ENCODE data around the gene CYSLTR2. TPM values are rescaled to one million over a fixed set of nuclear protein-coding genes. Genes with fewer than 3 reads are reported as not detected.

CYSLTR2 gene
- total and polyA plus RNA-seq, 9 of the 15 experiments (the other 6 are each of a cell fraction or from before 2014, with no cell fraction given): not detected

DNA sequence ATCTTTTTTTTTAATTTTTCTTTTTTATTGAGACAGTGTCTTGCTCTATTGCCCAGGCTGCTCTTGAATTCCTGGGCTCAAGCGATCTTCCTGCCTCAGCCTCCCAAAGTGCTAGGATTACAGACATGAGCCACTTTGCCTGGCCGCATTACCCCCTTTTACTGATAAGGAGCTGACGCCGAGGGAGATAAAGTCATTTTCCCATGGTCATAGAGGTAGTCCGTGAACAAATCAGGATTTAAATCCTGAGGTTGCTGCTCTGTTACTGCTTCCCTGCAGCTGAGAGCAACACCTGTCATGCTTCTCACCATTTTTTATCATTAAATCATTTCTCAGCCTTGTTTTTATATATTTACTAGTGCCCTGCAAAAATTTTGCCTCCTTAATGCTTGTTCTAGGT lies 7.4 kb downstream of the CYSLTR2 start:
- no peak overlapping the region for H2AFZ ChIP-seq (ENCODE audit: low read depth, low read length)
- no peak overlapping the region for H3K27ac ChIP-seq (ENCODE audit: extremely low read depth, low read depth, low read length)
- H3K9me3 ChIP-seq (replicated peaks; ENCODE audit: control insufficient read depth, insufficient read depth, low read depth, low read length): no peaks in the 10 kb centered on the region
- intact Hi-C loops (cut with micrococcal nuclease) (no loop called here), in situ Hi-C loops (cut with MboI) (no loop called here)
- no peak overlapping the region for H3K9ac ChIP-seq (ENCODE audit: insufficient read depth in 1 of 2, low read depth in 2 of 2, low read length in 2 of 2)
- DNase-seq (ENCODE audit: extremely low read depth in 1 of 4, low spot score in 3 of 4) (no peak), ATAC-seq (no peak), FAIRE-seq (no peak)
- H3K27me3 ChIP-seq (ENCODE audit: control insufficient read depth in 2 of 2, insufficient read depth in 2 of 2, low read length in 2 of 2): no peaks in the 10 kb centered on the region
- TF ChIP-seq RBM34 (IDR thresholded peaks at IDR 0.05; ENCODE audit: borderline replicate concordance, insufficient read depth, low read length) (no peak), ETV6 (IDR thresholded peaks at IDR 0.05; ENCODE audit: borderline replicate concordance in 1 of 2, low read depth in 2 of 2, low read length in 1 of 2) (no peak), ETV6 (CRISPR knock-in tag; IDR thresholded peaks at IDR 0.05; ENCODE audit: borderline replicate concordance) (no peak), GTF2B (IDR thresholded peaks at IDR 0.05; ENCODE audit: extremely low read depth, insufficient read length) (no peak), PREB (CRISPR knock-in tag; IDR thresholded peaks at IDR 0.05) (no peak), ZNF277 (CRISPR knock-in tag; IDR thresholded peaks at IDR 0.05; ENCODE audit: borderline replicate concordance) (no peak)
- TF ChIP-seq, protein P1, sequence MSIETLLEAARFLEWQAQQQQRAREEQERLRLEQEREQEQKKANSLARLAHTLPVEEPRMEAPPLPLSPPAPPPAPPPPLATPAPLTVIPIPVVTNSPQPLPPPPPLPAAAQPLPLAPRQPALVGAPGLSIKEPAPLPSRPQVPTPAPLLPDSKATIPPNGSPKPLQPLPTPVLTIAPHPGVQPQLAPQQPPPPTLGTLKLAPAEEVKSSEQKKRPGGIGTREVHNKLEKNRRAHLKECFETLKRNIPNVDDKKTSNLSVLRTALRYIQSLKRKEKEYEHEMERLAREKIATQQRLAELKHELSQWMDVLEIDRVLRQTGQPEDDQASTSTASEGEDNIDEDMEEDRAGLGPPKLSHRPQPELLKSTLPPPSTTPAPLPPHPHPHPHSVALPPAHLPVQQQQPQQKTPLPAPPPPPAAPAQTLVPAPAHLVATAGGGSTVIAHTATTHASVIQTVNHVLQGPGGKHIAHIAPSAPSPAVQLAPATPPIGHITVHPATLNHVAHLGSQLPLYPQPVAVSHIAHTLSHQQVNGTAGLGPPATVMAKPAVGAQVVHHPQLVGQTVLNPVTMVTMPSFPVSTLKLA (conservative IDR thresholded peaks at IDR 0.05): no peak
- H3K4me2 ChIP-seq (ENCODE audit: insufficient read depth, low read length): no peak overlapping the region
- H3K79me2 ChIP-seq (ENCODE audit: control insufficient read depth, insufficient read depth, low read length): no peaks in the 10 kb centered on the region
- H3K4me1 ChIP-seq (replicated peaks in 1 of 2; ENCODE audit: control insufficient read depth in 2 of 2, insufficient read depth in 2 of 2, low read length in 2 of 2): no peaks in the 10 kb centered on the region
- no peak overlapping the region for H3K4me3 ChIP-seq
- ChIA-PET POLR2A (no interaction called here), CTCF (ENCODE audit: low intra/inter-chr PET ratio) (no interaction called here)
- WGBS (ENCODE audit: insufficient coverage, low coverage, missing lambda C conversion rate): 4% methylated on average over 5 of the region's 5 CpGs
- no peaks in the 10 kb centered on the region for H3K36me3 ChIP-seq (ENCODE audit: control insufficient read depth, insufficient read depth, low read length)
- BruUV-seq (replicated peaks): no TSS peak
- no peaks in the 10 kb centered on the region for H3K9me1 ChIP-seq (ENCODE audit: control insufficient read depth, insufficient read depth, low read length)
- H4K20me1 ChIP-seq (replicated peaks; ENCODE audit: control insufficient read depth, insufficient read depth, low read length): no peaks in the 10 kb centered on the region

Measured in K562 (cell line).